GM19463 (cell line): ENCODE measurements around the gene CUX1.

Experiments used
- ATAC-seq: cut with Tn5 transposase; IDR thresholded peaks from one replicate; pipeline ENCODE4 v1.9.1; 2021; ENCODE audit warnings: mild to moderate bottlenecking, moderate library complexity; ENCODE audit not compliant: unreplicated experiment

The CUX1 gene

GRCh38 chr7:102253066-102253972, 435.9 kb downstream of the CUX1 start:
- no peak for ATAC-seq

- ATAC-seq: no peak
Observed at GRCh38 chr7:102253973-102254370, 436.5 kb downstream of the CUX1 start.

DNA sequence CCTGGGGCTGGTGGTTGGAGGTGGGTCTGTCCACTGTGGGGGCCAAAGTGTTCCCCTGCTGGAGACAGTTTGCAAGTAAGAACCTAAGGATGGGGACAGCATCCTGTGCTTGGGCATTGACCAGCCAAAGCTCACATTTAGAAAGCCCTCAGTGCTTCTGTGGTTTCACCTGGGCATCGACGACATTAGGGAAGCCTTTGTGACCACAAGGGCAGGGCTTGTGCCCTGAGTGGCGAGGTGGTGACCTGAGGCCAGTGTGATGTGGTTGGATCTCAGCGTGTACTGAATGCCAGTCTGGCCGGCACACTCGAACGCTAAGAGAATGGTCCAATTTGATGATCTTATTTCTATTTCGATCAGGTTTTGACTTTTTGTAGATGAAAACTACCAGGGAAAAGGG, 437.1 kb downstream of the CUX1 start:
- ATAC-seq: no peak

- no peak for ATAC-seq
Observed at GRCh38 chr7:102255501-102255900, 438.1 kb downstream of the CUX1 start.

DNA sequence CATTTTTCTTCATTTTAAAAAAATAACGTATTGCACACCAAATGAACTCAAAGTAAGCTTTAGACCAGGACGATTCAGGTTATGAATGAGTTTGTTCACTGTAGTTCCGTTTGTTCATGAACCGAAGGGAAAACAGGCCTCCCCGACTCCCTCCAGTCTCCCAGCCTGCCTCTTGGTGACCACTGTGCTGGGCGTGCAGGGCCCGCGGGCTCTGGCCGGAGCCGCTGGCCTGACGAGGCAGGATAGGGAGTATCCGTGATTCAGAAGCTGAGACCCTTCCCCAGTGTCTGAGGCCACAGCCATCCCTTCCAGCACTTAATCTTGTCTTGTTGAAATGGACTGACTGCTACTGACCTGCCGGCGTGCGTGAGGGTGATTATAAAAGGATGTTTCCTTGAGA, 438.5 kb downstream of the CUX1 start:
- no peak for ATAC-seq

DNA sequence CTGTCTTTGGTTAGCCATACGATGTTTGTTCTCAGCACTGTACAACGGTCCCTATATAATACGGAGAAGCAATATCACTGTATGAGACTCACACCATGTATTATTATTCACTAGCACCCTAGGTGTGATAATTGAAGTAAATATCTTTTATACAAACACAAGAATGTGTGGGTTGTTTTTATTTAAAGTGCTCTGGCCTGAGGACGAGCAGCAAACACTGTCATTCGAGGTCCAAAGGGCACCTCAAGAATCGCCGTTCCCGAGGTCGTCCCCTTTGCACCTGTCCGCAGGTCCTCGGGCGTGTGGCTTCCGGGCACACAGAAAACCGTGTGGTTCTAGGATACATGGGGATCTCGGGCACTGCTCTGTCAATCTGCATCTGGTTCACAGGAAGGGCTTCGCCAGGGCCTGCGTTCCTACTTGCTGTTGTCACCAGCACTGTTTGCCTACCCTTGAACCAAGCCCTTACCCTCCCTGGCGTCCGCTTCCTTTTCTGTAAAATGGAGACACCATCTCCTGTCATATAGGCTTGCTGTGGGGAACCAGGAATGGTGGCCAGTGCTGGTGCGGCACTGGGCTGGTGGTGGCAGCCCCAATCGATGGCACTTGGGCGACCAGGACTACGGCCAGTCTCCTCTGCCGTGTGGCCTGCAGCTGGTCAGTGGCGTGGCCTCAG, 440.8 kb downstream of the CUX1 start:
- no peak for ATAC-seq

- ATAC-seq: no peak
Observed at GRCh38 chr7:102258749-102259107, 441.3 kb downstream of the CUX1 start.

DNA sequence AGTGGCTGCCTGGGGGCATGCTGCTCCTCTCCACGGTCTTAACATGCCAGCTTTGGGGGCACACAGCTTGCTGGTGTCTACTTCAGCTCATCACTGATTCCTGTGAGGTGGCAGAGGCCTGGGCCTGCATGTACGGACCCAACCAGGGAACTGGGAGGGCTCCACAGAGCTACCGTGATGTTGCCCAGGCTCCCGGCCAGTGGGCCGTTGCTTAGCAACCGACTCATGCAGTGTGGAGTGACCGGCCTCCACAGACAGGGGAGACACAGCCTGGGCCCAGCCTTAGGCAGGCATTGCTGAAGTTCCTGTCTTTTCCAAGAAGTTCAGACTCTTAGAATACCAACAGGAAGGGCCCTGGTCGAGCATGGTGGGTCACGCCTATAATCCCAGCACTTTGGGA, 443.4 kb downstream of the CUX1 start:
- no peak for ATAC-seq

DNA sequence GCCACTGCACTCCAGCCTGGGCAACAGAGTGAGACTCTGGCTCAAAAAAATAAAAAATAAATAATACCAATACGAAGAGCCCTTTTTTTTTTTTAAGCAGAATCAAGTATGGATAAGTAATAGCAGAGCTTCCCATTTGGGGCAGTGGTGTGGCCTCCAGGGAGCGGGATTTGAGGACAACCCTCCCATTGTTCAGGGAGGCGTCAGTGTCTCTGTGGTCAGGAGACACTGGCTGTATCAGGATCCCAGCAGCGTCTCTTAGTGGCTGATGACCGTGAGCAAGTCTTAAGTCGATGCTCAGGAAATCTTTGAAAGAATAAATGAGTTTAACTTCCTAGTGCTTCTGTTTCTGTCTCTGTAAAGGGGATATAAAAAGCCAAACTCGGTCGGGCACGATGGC, 444.0 kb downstream of the CUX1 start:
- no peak for ATAC-seq

GRCh38 chr7:102262546-102262945, 445.1 kb downstream of the CUX1 start:
- ATAC-seq: no peak

DNA sequence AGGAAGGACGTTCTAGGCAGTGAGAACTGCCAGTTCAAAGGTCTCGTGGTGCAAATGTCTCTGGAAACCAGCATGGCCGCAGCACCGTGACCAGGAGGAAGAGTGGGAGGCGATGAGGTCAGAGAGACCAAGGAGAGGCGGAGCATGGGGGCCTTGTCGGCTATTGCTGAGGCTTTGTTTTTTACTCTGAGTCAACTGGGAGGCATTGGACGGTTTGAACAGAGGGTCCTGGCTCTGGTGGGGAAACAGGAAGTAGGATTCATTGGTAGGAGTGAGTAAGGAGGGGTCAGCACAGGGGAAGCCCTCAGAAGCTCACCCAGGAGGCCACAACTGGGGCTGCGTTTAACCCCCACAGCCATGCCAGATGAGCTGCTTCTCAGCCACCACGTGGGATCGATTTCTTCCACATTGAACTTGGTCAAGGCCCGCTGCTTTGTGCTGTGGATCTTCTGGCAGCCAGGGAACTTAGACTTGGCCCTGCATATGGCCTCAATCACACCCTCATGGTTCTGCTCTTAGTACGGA, 447.0 kb downstream of the CUX1 start:
- ATAC-seq: no peak

- no peak for ATAC-seq
Observed at GRCh38 chr7:102266541-102266940, 449.1 kb downstream of the CUX1 start.

GRCh38 chr7:102268635-102269034, 451.2 kb downstream of the CUX1 start:
- no peak for ATAC-seq

- ATAC-seq: no peak
Observed at GRCh38 chr7:102270178-102270887, 452.9 kb downstream of the CUX1 start.

- ATAC-seq: no peak
Observed at GRCh38 chr7:102271158-102271798, 453.9 kb downstream of the CUX1 start.

DNA sequence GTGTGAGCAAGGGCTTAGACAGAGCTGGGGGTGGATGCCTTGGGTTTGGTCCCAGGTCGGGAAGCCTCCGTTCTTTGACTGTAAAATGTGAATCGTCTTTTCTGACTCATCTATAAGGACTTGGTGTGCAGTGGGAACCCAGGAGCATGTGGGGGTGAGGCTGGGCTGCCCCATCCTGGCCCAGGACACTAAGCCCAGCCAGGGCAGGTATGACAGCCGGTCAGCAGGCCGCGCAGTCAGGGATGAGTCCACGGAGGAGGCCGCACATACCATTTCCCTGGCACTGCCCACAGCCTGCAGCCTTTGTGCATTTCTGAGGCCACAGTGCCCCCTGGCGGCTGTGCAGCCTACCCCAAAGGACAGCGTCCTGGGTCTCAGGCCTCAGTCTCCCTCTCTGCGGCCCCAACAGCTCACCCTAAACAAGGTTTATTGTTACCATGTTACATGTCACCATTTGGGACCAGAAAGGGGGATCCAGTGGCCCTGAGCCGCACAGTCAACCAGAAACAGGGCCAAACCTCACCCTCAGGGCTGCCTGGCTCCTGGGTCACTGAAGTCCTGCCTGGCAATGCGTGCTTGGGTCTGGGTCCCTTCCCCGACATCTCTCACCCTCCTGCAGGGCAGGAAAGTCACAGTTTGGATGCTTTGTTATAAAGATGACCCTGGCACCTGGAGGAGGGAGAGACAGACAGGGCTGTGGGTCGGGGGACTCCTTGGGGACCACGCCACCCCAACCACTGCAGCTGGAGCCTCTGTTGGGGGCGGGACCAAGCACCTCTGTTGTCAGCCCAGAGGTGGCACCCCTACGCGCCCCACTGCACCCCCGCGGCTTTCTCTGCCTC, 454.9 kb downstream of the CUX1 start:
- peak; percentile 44 for ATAC-seq

DNA sequence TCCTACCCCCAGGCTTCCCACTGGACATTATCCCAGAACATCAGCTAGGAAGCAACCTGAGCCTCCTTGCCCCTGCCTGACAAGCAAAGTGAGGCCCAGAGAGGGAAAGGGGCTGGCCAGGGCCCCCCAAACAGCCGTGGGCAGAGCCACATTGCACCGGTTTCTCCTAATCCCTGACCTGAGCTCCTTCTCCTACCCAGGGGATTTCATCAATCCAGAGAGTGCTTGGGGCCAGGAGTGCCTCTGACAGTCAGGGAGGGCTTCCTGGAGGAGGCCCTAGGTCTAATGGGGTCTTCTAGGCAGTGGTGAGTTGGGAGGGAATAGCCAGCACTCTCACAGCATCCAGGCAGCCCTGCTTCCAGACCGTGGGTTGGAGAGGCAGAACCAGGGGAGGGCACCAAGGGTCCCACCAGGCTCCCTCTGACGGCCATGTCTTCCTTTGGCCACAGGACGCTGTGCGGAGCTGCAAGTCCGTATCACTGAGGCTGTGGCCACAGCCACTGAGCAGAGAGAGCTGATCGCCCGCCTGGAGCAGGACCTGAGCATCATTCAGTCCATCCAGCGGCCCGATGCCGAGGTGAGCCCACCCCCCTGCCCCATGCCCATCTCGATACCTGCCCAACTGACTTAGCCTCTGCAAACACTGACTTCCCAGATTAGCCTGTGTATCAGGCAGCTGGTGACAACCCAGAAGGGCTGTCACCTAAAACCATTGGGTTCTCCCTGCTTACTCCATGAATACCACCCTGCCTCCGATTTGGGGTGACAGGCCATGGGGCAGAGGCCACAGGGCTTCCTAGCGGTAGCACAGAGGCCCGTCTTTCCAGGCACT, 455.7 kb downstream of the CUX1 start:
- no peak for ATAC-seq

DNA sequence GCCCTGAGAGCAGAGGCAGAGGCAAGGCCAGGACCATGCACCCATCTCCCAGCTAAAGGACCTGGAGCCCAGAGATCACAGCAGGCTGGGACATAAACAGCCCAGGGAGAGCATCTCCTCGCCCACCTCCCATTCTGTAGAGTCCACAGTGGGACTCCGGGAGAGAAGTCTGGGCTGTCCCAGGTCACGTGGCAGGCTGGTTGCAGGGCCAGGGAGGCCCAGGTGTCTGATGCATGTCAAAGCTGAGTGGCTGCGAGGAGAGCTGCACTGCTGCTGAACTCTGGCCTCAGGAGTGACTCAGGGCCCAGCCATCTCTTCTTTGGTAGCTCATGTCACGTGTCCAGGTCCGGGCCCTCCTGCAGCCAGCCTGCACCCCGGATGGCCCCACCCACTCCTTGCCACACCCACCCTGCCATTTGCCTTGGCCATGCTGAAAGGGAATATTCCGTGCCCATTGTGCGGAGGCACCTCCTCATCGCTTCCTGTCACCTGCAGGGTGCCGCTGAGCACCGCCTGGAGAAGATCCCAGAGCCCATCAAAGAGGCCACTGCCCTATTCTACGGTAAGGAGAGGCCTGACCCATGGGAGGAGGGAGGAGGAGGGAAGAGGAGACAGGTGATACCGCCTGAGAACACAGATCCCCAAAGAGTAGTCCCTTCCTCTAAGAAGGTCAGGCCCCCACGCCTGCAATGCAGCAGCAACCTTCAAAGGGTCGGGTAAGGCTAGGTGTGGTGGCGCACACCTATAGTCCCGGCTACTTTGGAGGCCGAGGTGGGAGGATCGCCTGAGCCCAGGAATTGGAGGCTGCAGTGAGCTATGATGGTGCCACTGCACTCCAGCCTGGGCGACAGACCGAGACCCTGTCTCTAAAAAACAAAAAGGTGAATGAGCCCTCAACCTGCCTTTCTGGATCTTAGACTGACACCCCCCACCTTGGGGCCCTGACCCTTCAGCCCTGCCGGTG, 456.6 kb downstream of the CUX1 start:
- no peak for ATAC-seq
